Astrocyte of the cerebellum (primary cell): ENCODE results near the gene MROH2A.
"Not testable (repeated sequence)": the region's sequence is repeated elsewhere in the genome, so short reads cannot be mapped to it uniquely, and the experiment has no call there.

Source experiments
- DNase-seq: peaks from one replicate; pipeline ENCODE4 v3.0.0-alpha.2; 2011; ENCODE audit warnings: low read depth
- H3K4me3 ChIP-seq: 2 replicates; pipeline ENCODE4 v1.5.1; 2011; ENCODE audit warnings: mild to moderate bottlenecking, low read depth, low read length, moderate library complexity
- in situ Hi-C: cut with HindIII; loops from 2 replicates; pipeline ENCODE4 v1.10.0; 2017; ENCODE audit warnings: low sequenced_read_pairs
- TF ChIP-seq, protein P1 (sequence below): IDR thresholded peaks from 2 replicates; pipeline ENCODE4 v1.5.1; 2012; ENCODE audit warnings: low read length, low read depth, moderate library complexity, mild to moderate bottlenecking; ENCODE audit errors: missing control alignments

The MROH2A gene

DNA sequence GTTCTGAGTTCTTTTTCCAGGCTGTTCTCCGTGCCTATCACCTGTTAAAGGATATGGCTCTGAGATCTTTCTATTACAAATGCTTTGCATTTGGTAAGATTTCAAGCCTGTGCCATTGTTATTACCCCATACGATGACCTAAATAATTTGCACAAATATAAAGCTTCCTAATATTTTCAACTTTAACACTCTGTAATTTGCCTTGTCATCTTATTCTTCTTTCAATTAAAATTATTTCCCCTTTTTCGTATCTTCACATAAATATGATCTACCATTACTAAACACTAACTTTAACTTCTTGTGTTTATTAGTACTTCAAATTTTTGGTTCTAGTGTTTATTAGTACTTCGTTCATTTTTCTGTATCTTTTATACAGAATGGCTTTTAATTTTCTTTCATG is 93.3 kb downstream of the MROH2A start:
- in situ Hi-C loops: no loop called here
- H3K4me3 ChIP-seq: no peak overlapping the region
- no peak for DNase-seq
- TF ChIP-seq, protein P1, sequence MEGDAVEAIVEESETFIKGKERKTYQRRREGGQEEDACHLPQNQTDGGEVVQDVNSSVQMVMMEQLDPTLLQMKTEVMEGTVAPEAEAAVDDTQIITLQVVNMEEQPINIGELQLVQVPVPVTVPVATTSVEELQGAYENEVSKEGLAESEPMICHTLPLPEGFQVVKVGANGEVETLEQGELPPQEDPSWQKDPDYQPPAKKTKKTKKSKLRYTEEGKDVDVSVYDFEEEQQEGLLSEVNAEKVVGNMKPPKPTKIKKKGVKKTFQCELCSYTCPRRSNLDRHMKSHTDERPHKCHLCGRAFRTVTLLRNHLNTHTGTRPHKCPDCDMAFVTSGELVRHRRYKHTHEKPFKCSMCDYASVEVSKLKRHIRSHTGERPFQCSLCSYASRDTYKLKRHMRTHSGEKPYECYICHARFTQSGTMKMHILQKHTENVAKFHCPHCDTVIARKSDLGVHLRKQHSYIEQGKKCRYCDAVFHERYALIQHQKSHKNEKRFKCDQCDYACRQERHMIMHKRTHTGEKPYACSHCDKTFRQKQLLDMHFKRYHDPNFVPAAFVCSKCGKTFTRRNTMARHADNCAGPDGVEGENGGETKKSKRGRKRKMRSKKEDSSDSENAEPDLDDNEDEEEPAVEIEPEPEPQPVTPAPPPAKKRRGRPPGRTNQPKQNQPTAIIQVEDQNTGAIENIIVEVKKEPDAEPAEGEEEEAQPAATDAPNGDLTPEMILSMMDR: no peak

DNA sequence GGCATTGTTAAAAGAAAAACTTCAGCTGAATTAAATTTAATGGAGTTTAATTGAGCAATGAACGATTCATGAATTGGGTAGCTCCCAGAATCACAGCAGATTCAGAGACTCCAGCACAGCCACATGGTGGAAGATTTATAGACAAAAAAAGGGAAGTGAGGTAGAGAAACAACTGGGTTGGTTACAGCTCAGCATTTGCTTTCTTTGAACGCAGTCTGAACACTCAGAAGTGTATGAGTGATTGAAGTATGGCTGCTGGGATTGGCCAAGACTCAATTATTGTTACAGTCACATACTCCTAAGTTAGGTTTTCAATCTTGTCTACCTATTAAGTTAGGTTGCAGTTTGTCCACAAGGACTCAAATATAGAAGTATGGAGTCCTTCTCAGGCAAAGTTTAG is 94.0 kb downstream of the MROH2A start:
- DNase-seq, H3K4me3 ChIP-seq, in situ Hi-C loops: not testable (repeated sequence)

DNA sequence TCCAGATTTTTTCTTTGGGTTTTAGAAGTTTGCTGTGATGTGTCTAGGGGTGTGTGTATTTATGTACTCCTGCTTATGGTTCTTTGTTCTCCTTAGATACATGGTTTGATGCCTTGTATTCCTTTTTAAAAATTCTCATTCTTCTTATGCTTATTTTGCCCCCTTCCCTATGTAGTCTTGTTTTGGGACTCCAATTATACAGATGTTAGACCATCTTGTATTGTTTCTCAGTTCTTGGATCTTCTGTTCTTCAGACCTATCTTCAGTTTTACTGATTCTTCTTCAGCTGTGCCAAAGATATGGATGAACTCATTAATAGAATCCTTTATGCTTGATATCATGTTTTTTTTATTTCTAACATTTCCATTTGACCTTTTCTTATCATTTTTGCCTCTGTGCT is 104.2 kb downstream of the MROH2A start:
- in situ Hi-C loops: no loop called here
- no peak overlapping the region for H3K4me3 ChIP-seq
- DNase-seq: no peak
- TF ChIP-seq, protein P1: no peak
